HEK293T (cell line): ENCODE results near the gene CTDSPL.

Experiments used
- CTCF ChIA-PET: fragments of 350-600 bp; formaldehyde crosslinking; extraction: SDS; loops from one replicate; lab custom pipeline; 2021; ENCODE audit warnings: antibody characterized with exemption, inconsistent platforms; lab: Yijun Ruan, JAX
- POLR2A ChIA-PET: fragments of 350-600 bp; formaldehyde crosslinking; extraction: SDS; loops from one replicate; lab custom pipeline; 2020; ENCODE audit warnings: antibody characterized with exemption, inconsistent platforms; lab: Yijun Ruan, JAX
- DNase-seq: peaks from one replicate; pipeline ENCODE4 v3.0.0; 2012; ENCODE audit warnings: mixed read lengths; ENCODE audit errors: extremely low spot score
- ARNT ChIP-seq: fragments of 450-650 bp; IDR thresholded peaks from 2 replicates; pipeline ENCODE4 v1.6.1; 2017; ENCODE audit warnings: mild to moderate bottlenecking
- BHLHE40 ChIP-seq: fragments of 450-650 bp; IDR thresholded peaks from 2 replicates; pipeline ENCODE4 v1.6.1; 2016; ENCODE audit warnings: mild to moderate bottlenecking, moderate library complexity, borderline replicate concordance
- CTBP1 ChIP-seq: fragments of 450-650 bp; IDR thresholded peaks from 2 replicates; pipeline ENCODE4 v1.6.1; 2016; ENCODE audit warnings: borderline replicate concordance
- ELF4 ChIP-seq: fragments of 450-650 bp; IDR thresholded peaks from 2 replicates; pipeline ENCODE4 v1.6.1; 2017; ENCODE audit warnings: antibody characterized with exemption
- FOXA1 ChIP-seq: fragments of 450-650 bp; IDR thresholded peaks from 2 replicates; pipeline ENCODE4 v1.6.1; 2016; ENCODE audit warnings: mild to moderate bottlenecking
- FOXK2 ChIP-seq: fragments of 450-650 bp; IDR thresholded peaks from 2 replicates; pipeline ENCODE4 v1.6.1; 2016; ENCODE audit warnings: mild to moderate bottlenecking
- FOXM1 ChIP-seq: fragments of 450-650 bp; IDR thresholded peaks from 2 replicates; pipeline ENCODE4 v1.6.1; 2017; ENCODE audit warnings: mild to moderate bottlenecking, borderline replicate concordance
- HDGF ChIP-seq: fragments of 450-650 bp; IDR thresholded peaks from 2 replicates; pipeline ENCODE4 v1.6.1; 2017; ENCODE audit warnings: antibody characterized with exemption, borderline replicate concordance
- L3MBTL2 ChIP-seq: fragments of 450-650 bp; conservative IDR thresholded peaks from 2 replicates; pipeline ENCODE4 v1.6.1; 2016; ENCODE audit warnings: mild to moderate bottlenecking
- LEF1 ChIP-seq: fragments of 450-650 bp; IDR thresholded peaks from 2 replicates; pipeline ENCODE4 v1.6.1; 2017; ENCODE audit warnings: mild to moderate bottlenecking, borderline replicate concordance
- NFRKB ChIP-seq: fragments of 450-650 bp; IDR thresholded peaks from 2 replicates; pipeline ENCODE4 v1.6.1; 2016; ENCODE audit warnings: mild to moderate bottlenecking, moderate library complexity
- PKNOX1 ChIP-seq: fragments of 450-650 bp; IDR thresholded peaks from 2 replicates; pipeline ENCODE4 v1.6.1; 2016
- SP1 ChIP-seq: fragments of 450-650 bp; IDR thresholded peaks from 2 replicates; pipeline ENCODE4 v1.6.1; 2017
- SUZ12 ChIP-seq: fragments of 450-650 bp; IDR thresholded peaks from 2 replicates; pipeline ENCODE4 v1.6.1; 2016; ENCODE audit warnings: mild to moderate bottlenecking
- TARDBP ChIP-seq: fragments of 450-650 bp; IDR thresholded peaks from 2 replicates; pipeline ENCODE4 v1.6.1; 2016
- ZNF384 ChIP-seq: fragments of 450-650 bp; IDR thresholded peaks from 2 replicates; pipeline ENCODE4 v1.6.1; 2016

The CTDSPL gene

GRCh38 chr3:37906734-37907282 lies 45.1 kb downstream of the CTDSPL start:
- CTCF ChIA-PET, result no interaction called here
- DNase-seq, result no peak
- TF ChIP-seq ARNT, result no peak
- no peak for TF ChIP-seq L3MBTL2
- no peak for TF ChIP-seq LEF1
- no peak for TF ChIP-seq FOXM1
- TF ChIP-seq NFRKB, result no peak
- TF ChIP-seq SUZ12, result no peak
- no peak for TF ChIP-seq FOXA1
- no peak for TF ChIP-seq CTBP1
- POLR2A ChIA-PET, result no interaction called here

GRCh38 chr3:37907371-37907770 lies 45.7 kb downstream of the CTDSPL start:
- POLR2A ChIA-PET, result no interaction called here
- CTCF ChIA-PET, result no interaction called here
- TF ChIP-seq LEF1 (no peak), PKNOX1 (0 out of 2 replicates have a peak, but pooled peaks have one; percentile 10)
- DNase-seq, result no peak

- ChIA-PET POLR2A (no interaction called here), CTCF (no interaction called here)
- TF ChIP-seq HDGF (no peak), ZNF384 (no peak), FOXA1 (no peak), SP1 (no peak), CTBP1 (no peak), ELF4 (no peak), LEF1 (no peak), TARDBP (no peak), SUZ12 (no peak), L3MBTL2 (no peak), FOXK2 (no peak), ARNT (no peak), FOXM1 (no peak), NFRKB (no peak), BHLHE40 (no peak), PKNOX1 (no peak)
- no peak for DNase-seq
Measured at GRCh38 chr3:37907906-37908305, 46.2 kb downstream of the CTDSPL start.

- ChIA-PET CTCF (no interaction called here), POLR2A (no interaction called here)
- DNase-seq, result no peak
- no peak for TF ChIP-seq ARNT
- no peak for TF ChIP-seq CTBP1
- TF ChIP-seq TARDBP, result no peak
- no peak for TF ChIP-seq L3MBTL2
- no peak for TF ChIP-seq FOXA1
- no peak for TF ChIP-seq NFRKB
- no peak for TF ChIP-seq SP1
- TF ChIP-seq LEF1, result no peak
- no peak for TF ChIP-seq ELF4
Measured at GRCh38 chr3:37909067-37909911, 47.6 kb downstream of the CTDSPL start.

- ChIA-PET POLR2A (no interaction called here), CTCF (interaction anchor here (0.7 to 0.8 kb wide), 2 partner anchors 57 to 322 kb away, joined by 3 to 4 read pairs; no protein-coding TSS in a partner anchor)
- TF ChIP-seq FOXA1 (no peak), FOXK2 (no peak), SP1 (no peak), ARNT (no peak), L3MBTL2 (no peak), HDGF (no peak), ELF4 (no peak), PKNOX1 (no peak), NFRKB (no peak), SUZ12 (no peak), LEF1 (no peak)
- DNase-seq, result no peak
Measured at GRCh38 chr3:37910671-37911400, 49.2 kb downstream of the CTDSPL start.
